Bronchial epithelial cell (primary cell): ENCODE data around the gene IGFBP5. TPM values are rescaled to one million over a fixed set of nuclear protein-coding genes. Genes with fewer than 3 reads are reported as not detected.

Experiments
- DNase-seq: peaks from one replicate; pipeline ENCODE4 v3.0.0-alpha.2; 2010; ENCODE audit warnings: low read depth
- FAIRE-seq: peaks from 2 replicates; lab custom pipeline; 2011; peaks lifted over from hg19 to GRCh38; lab: Jason Lieb, UNC
- H3K27me3 ChIP-seq: 2 replicates; pipeline ENCODE4 v1.5.1; 2011; ENCODE audit warnings: low read length; ENCODE audit not compliant: control insufficient read depth, insufficient read depth
- H3K36me3 ChIP-seq: 2 replicates; pipeline ENCODE4 v1.5.1; 2011; ENCODE audit warnings: low read length; ENCODE audit not compliant: control insufficient read depth, insufficient read depth
- H3K4me3 ChIP-seq: 2 replicates; pipeline ENCODE4 v1.5.1; 2011; ENCODE audit warnings: mild to moderate bottlenecking, low read depth, low read length, control low read depth
- CTCF ChIP-seq: IDR thresholded peaks from 2 replicates; pipeline ENCODE4 v1.5.1; 2011; ENCODE audit warnings: mild to moderate bottlenecking, moderate library complexity, low read length, control low read depth, inconsistent platforms; ENCODE audit not compliant: insufficient read depth, severe bottlenecking
- total RNA-seq: library from RNA; depleted of rRNA; stranded (reverse); fragments of >200 nt; gene quantifications from 2 replicates; pipeline ENCODE4 v1.2.1, GENCODE V29; 2014

Gene IGFBP5
- total RNA-seq, 1 donor from 2014 or later: 9.2 TPM

GRCh38 chr2:216737676-216738075 is 42.3 kb upstream of the IGFBP5 start:
- Histone ChIP-seq H3K36me3 (no peaks in the 10 kb centered on the region), H3K4me3 (no peak overlapping the region), H3K27me3 (peaks cover 8% of the 10 kb centered on the region)
- DNase-seq: no peak
- no peak for TF ChIP-seq CTCF
- no peak for FAIRE-seq

- H3K4me3 ChIP-seq: no peak overlapping the region
Measured at GRCh38 chr2:216736326-216736725, 41.0 kb upstream of the IGFBP5 start.

GRCh38 chr2:216735668-216736067 is 40.3 kb upstream of the IGFBP5 start:
- FAIRE-seq: no peak
- no peak overlapping the region for H3K4me3 ChIP-seq
- H3K36me3 ChIP-seq: no peaks in the 10 kb centered on the region
- no peak for TF ChIP-seq CTCF
- peaks cover 8% of the 10 kb centered on the region for H3K27me3 ChIP-seq
- no peak for DNase-seq

More at GRCh38 chr2:216736326-216736725, 41.0 kb upstream of the IGFBP5 start:
- H3K36me3 ChIP-seq: no peaks in the 10 kb centered on the region
- peaks cover 8% of the 10 kb centered on the region for H3K27me3 ChIP-seq
- DNase-seq: no peak
- TF ChIP-seq CTCF: no peak
- no peak for FAIRE-seq

GRCh38 chr2:216735086-216735485 is 39.7 kb upstream of the IGFBP5 start:
- H3K36me3 ChIP-seq: no peaks in the 10 kb centered on the region
- peaks cover 7% of the 10 kb centered on the region for H3K27me3 ChIP-seq
- DNase-seq (no peak), FAIRE-seq (no peak)
- H3K4me3 ChIP-seq: no peak overlapping the region
- TF ChIP-seq CTCF: no peak

- no peak overlapping the region for H3K4me3 ChIP-seq
- no peak for TF ChIP-seq CTCF
Measured at GRCh38 chr2:216733046-216733445, 37.7 kb upstream of the IGFBP5 start.

GRCh38 chr2:216732334-216732733 is 37.0 kb upstream of the IGFBP5 start:
- DNase-seq: no peak
- no peak for FAIRE-seq
- no peak overlapping the region for H3K4me3 ChIP-seq
- H3K36me3 ChIP-seq: no peaks in the 10 kb centered on the region
- no peaks in the 10 kb centered on the region for H3K27me3 ChIP-seq
- TF ChIP-seq CTCF: no peak

More at GRCh38 chr2:216733046-216733445, 37.7 kb upstream of the IGFBP5 start:
- FAIRE-seq: no peak
- DNase-seq: no peak
- Histone ChIP-seq H3K27me3 (no peaks in the 10 kb centered on the region), H3K36me3 (no peaks in the 10 kb centered on the region)
